CD4-positive, alpha-beta T cell treated with Interleukin-4 for 1 hour (primary cell): ENCODE results near the gene CCDC81.
"Not testable (repeated sequence)": the region's sequence is repeated elsewhere in the genome, so short reads cannot be mapped to it uniquely, and the experiment has no call there.

Experiments used
- DNase-seq, 2 donors: peaks; one replicate each; pipeline ENCODE4 v3.0.0-alpha.2; 2020 to 2022

Gene CCDC81

GRCh38 chr11:86374586-86374985 is at the start of gene CCDC81:
Gene CCDC81, plus strand, starts transcription at chr11:86374887. Its CDS starts 277 bp downstream, at chr11:86375164.
- DNase-seq, result no peak

GRCh38 chr11:86335131-86335767 is 39.4 kb upstream of the CCDC81 start:
- no peak for DNase-seq

- no peak for DNase-seq
Observed at GRCh38 chr11:86337227-86337626, 37.5 kb upstream of the CCDC81 start.

- no peak for DNase-seq
Observed at GRCh38 chr11:86341382-86341781, 33.3 kb upstream of the CCDC81 start.

GRCh38 chr11:86346513-86346912 is 28.2 kb upstream of the CCDC81 start:
- no peak for DNase-seq

GRCh38 chr11:86355256-86355655 is 19.4 kb upstream of the CCDC81 start:
- DNase-seq, result no peak

GRCh38 chr11:86357412-86357811 is 17.3 kb upstream of the CCDC81 start:
- not testable (repeated sequence) for DNase-seq

- DNase-seq, result no peak
Observed at GRCh38 chr11:86358720-86359119, 16.0 kb upstream of the CCDC81 start.

GRCh38 chr11:86360775-86361395 is 13.8 kb upstream of the CCDC81 start:
- DNase-seq, result no peak

- no peak for DNase-seq
Observed at GRCh38 chr11:86363424-86363823, 11.3 kb upstream of the CCDC81 start.

GRCh38 chr11:86365546-86365945 is 9.1 kb upstream of the CCDC81 start:
- DNase-seq, result no peak

- DNase-seq, result no peak
Observed at GRCh38 chr11:86369668-86370067, 5.0 kb upstream of the CCDC81 start.

GRCh38 chr11:86370171-86370570 is 4.5 kb upstream of the CCDC81 start:
- DNase-seq, result no peak

GRCh38 chr11:86370922-86371594 is 3.6 kb upstream of the CCDC81 start:
- no peak for DNase-seq

GRCh38 chr11:86372041-86372440 is 2.6 kb upstream of the CCDC81 start:
- no peak for DNase-seq

GRCh38 chr11:86372586-86372985 is 2.1 kb upstream of the CCDC81 start:
- DNase-seq, result no peak

GRCh38 chr11:86374069-86374468 is 618 bp upstream of the CCDC81 start:
- no peak for DNase-seq

- no peak for DNase-seq
Observed at GRCh38 chr11:86377972-86378371, 3.3 kb downstream of the CCDC81 start.

GRCh38 chr11:86380295-86381059 is 5.8 kb downstream of the CCDC81 start:
- DNase-seq, result no peak

- no peak for DNase-seq
Observed at GRCh38 chr11:86383041-86383955, 8.6 kb downstream of the CCDC81 start.

- no peak for DNase-seq
Observed at GRCh38 chr11:86386283-86386682, 11.6 kb downstream of the CCDC81 start.

GRCh38 chr11:86386746-86387145 is 12.1 kb downstream of the CCDC81 start:
- DNase-seq, result no peak
